GM13976 (cell line): ENCODE data around the gene MTMR3.

Experiments used
- DNase-seq: peaks from one replicate; pipeline ENCODE4 v3.0.0; 2012; ENCODE audit warnings: low spot score
- in situ Hi-C: fragments of 300-500 bp; cut with MboI; formaldehyde crosslinking; loops from one replicate; pipeline ENCODE4 v1.12.0; 2022; ENCODE audit warnings: low sequenced_read_pairs, mixed read lengths, inconsistent platforms; ENCODE audit not compliant: unreplicated experiment
- TF ChIP-seq, protein P1 (sequence below): IDR thresholded peaks from 2 replicates; pipeline ENCODE4 v1.5.1; 2012; ENCODE audit warnings: borderline replicate concordance, mild to moderate bottlenecking; ENCODE audit not compliant: insufficient read depth; ENCODE audit errors: extremely low read depth, missing control alignments, control extremely low read depth

The MTMR3 gene

DNA sequence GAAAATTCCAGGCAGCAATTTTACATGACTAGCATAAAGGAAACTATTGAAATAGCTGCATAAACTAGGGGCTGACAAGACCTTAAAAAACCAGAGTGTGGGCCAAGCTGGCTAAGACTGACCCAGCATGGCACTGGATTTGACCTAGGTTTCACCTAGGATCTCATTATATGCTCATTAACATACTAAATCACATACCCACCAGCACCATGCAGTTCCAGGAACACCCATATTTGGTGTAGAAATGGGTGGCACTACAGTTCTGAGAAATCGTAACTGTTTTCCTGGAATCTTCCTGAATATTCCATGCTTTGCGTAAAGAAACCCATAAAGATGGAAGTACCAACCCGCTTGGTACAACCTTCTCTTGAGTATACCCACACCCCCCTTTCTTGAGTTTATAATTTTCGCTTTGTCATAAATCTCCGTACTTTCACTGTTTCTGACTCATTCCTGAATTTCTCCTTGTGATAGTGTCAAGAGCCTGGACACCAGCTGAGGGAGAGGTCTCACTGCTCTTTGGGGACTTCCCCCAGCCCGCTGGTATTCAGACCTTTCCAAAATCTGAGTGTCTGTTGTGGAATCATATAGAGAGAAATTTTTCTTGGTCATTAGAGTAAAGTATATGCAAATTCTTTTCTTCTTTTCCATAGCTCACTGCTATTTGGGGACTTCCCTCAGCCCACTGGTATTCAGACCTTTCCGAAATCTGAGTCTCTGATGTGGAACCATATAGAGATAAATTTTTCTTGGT, 55.1 kb downstream of the MTMR3 start:
- peak; percentile 57 for DNase-seq
- in situ Hi-C loops: no loop called here
- TF ChIP-seq, protein P1, sequence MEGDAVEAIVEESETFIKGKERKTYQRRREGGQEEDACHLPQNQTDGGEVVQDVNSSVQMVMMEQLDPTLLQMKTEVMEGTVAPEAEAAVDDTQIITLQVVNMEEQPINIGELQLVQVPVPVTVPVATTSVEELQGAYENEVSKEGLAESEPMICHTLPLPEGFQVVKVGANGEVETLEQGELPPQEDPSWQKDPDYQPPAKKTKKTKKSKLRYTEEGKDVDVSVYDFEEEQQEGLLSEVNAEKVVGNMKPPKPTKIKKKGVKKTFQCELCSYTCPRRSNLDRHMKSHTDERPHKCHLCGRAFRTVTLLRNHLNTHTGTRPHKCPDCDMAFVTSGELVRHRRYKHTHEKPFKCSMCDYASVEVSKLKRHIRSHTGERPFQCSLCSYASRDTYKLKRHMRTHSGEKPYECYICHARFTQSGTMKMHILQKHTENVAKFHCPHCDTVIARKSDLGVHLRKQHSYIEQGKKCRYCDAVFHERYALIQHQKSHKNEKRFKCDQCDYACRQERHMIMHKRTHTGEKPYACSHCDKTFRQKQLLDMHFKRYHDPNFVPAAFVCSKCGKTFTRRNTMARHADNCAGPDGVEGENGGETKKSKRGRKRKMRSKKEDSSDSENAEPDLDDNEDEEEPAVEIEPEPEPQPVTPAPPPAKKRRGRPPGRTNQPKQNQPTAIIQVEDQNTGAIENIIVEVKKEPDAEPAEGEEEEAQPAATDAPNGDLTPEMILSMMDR: no peak

DNA sequence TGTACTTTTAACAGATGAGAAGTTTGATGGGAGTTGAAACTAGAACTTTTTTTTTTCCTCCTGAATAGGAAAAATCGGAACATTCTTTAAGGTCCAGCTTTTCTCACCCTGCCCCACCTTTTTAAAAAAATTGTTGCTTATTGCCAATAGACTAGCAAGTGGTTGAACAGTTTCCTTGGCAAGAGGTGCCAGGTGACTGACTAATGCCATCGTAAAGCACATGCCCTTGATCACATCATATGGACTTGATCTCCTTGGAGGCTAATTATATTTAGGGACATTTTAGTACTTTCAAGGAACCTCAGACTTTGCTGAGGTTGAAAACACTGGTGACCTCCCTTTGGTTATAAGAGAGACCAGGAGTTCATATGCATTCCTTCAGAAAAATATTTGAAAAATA, 57.6 kb downstream of the MTMR3 start:
- DNase-seq: no peak
- in situ Hi-C loops: no loop called here
- TF ChIP-seq, protein P1: no peak

DNA sequence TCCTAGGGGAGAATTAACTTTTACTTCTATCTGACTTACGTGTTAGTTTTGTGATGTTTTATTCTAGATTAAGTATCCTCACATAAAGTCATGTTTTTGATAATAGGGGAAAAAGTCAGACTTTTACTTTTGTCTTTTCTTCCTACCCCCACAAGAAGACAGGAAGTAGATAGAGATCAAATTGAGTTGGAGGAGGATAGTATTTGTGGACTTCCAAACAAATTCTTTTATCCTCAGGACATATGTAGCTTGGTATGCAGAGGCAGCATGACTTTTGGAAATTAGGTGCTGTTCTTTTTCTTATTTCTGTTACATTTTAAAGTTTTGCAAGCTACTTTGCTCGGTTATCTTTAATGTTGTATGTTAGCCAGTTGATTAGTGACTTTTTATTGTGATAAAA, 61.4 kb downstream of the MTMR3 start:
- in situ Hi-C loops: no loop called here
- DNase-seq: no peak
- TF ChIP-seq, protein P1: no peak

DNA sequence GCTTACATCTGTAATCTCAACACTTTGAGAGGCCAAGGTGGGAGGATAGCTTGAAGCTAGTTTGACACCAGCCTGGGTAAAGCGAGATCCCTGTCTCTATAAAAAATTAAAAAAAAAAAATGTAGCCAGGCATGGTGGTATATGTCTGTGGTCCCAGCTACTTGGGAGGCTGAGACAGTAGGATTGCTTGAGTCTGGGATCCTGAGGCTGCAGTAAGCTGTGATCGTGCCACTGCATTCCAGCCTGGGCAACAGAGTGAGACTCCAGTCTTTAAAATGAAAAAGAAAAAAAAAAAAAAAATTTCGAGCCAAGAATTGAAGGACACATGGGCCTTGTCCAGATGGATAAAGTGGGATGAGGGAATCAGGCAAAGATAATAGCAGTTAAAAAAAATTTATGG, 62.5 kb downstream of the MTMR3 start:
- no peak for DNase-seq
- in situ Hi-C loops: no loop called here
- TF ChIP-seq, protein P1: no peak

DNA sequence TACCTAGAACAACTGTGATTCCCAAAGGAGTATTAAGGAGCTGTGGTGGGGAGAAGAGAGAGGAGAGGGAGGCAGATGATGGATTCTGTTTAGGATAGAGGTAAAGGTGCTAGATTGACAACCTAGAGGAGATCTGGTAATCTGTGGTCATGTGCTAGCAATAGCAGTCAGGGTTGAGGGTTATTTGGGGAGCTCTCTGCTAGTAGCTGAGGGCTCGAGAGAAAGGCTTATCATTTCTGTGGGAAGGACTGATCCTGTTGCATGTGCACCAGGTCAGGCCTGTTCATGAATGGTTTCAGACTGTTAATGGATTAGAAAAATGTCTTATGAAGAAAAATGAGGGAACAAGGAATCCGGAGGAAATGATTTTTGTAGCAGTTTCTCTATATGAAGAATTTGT, 63.2 kb downstream of the MTMR3 start:
- no peak for DNase-seq
- TF ChIP-seq, protein P1: no peak
- in situ Hi-C loops: no loop called here

DNA sequence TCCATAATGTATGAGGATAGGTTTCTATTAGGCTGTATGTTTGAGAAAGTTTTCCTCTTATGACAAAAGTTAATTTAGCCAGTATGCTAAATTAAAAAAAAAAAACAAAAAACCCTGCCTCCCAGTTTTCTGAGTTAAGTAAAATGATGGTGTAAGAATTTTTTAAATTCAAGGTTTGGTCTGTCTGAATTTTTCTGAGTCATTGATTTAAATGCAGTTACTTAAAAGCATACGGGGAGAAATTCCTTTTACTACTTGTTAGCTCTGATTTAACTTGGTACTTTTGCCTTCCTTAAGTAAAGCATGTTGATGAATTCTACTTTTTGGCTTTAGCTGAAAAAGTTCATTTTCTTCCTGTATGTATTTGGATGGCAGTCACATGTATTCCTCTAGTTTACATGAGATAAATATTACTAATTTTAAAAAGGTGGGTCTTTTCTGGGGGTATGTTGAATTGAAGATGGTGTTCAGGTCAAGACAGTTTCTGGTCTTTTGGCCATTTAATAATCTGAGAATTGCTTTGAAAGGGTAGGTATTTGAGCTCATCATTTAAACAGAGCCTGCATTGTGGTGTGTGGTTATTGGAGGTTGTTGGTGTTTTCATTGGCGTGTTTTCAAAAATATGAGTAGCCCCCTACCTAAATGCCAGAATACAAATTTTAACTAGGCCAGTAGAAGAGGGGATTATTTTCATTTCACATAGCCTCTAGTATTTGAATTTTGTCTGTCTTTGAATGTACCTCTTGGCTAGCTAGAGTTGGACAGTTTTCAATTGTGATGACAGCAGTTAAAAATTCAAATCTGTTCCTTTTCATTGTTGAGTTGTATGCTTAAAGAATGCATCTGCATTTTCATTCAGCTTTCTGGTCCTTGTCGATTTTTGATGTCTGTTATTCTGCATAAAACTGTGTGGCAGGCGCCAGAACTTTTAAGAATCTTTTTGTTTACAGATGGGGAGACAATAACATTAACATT, 64.7 kb downstream of the MTMR3 start:
- no peak for DNase-seq
- in situ Hi-C loops: no loop called here
- TF ChIP-seq, protein P1: no peak
